GM18858 (cell line): ENCODE results near the gene DACH1.
"Not testable (repeated sequence)": the region's sequence is repeated elsewhere in the genome, so short reads cannot be mapped to it uniquely, and the experiment has no call there.

Source experiments
- ATAC-seq: cut with Tn5 transposase; IDR thresholded peaks from one replicate; pipeline ENCODE4 v1.9.1; 2021; ENCODE audit not compliant: unreplicated experiment

DACH1 gene

DNA sequence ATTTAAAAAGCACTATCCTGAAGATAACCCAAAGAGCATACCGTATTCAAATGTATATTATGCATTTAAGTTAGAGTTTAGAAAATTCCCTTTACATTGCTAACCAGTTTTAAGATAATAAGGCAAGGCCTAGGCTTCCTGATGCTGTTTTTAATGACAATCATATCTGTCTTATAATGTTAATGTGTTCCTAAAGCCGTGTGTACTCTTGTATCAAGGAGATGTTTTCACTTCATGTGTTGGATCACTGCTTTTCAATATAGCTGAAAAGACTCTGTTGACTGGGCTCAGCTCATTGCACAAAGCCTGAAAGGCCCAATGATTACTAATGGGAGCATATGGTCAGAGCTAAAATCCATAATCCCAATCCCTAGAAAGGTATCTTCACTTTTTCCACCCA is 81.6 kb downstream of the DACH1 start:
- no peak for ATAC-seq

DNA sequence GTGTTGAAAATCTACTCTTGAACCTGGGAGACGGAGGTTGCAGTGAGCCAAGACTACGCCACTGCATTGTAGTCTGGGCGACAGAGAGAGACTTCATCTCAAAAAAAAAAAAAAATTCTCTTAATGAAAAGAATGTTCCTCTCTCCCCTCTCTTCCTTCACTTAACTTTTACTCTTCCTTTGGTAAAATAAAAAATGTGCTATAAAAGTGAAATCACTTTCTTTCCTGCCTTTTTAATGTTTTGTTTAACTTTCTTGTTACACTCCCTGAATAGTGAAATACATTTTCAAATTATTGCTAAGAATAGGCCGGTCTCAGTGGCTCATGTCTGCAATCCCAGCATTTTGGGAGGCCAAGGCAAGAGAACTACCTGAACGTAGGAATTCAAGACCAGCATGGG is 86.5 kb downstream of the DACH1 start:
- no peak for ATAC-seq

DNA sequence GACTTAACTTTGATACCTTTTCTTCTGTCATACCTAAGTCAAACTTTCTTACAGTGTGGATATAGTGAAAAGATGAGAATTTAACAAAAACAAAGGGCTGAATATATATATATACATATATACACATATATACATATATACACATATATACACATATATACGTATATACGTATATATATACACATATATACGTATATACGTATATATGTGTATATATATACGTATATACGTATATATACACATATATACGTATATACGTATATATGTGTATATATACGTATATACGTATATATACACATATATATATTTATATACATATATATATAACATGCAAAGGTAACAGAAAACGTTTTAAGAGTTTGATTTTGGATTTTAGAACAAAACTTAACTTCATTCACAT is 88.0 kb downstream of the DACH1 start:
- not testable (repeated sequence) for ATAC-seq

DNA sequence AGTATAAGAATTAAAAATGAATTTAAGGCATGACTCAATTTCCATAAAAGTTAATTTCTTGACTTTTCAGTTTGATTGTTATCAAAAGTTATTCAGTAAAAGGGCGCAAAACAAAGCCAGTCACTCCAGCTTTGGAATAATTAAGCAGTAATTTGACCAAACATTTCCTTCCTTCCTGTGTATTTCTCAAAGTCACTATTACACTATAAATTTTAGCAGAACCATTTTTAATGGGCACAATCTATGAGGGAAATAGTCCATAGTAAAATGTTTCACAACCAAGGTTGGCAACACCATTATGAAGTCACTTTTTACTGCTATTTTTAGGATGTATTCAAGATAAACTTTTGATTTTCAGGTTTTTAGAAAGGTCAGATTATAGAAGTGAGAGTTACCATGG is 91.0 kb downstream of the DACH1 start:
- no peak for ATAC-seq

DNA sequence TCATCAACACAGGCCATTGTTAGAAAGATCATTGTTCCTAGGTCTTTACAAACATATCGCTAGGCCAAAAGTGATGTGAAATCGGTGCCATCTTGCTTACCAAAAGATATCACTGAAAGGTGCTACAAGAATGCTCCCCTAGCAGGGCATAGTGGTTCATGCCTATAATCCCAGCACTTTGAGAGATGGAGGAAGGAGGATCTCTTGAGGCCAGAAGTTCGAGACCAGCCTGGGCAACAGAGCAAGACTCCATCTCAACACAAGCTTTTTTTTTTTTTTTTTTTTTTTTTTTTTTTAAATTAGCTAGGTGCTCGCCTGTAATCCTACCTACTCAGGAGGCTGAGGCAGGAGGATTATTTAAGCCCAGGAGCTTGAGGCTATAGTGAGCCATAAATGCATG is 92.1 kb downstream of the DACH1 start:
- ATAC-seq: no peak

DNA sequence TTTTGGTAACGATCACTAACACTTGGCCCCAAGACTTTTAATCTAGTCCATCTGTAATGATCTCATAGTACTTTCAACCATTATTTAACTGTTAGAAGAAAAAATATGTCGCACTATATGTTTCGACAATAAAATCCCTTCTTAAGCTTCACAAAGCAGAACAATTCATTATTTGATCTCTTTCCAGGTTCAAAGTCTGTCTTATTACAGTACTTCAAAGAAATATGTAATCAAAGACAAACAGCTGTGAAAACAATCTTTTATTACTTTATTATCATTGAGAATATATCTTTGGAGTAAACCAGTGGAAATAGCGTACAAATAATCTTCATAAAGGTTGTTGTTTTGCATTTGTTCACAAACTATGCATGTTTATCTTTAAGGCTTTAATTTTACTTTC is 93.5 kb downstream of the DACH1 start:
- no peak for ATAC-seq

DNA sequence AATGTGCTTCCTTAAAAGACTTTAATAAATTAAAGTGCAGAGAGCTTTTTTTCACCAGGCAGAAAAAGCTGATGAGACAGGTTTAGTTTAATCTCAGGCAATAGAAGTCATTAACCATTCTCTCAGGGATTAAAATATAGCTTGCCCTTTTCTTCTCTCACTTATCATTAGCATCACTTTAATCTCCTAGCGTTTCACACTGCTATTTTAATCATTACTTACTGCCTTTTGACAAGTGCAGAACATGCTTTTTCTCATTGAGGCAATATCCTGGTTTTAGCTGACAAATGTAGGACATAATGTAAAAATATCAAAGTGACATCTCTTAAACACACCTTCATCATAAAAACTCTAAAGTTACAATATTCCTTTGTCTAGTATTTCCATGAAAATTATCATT is 94.6 kb downstream of the DACH1 start:
- ATAC-seq: no peak

DNA sequence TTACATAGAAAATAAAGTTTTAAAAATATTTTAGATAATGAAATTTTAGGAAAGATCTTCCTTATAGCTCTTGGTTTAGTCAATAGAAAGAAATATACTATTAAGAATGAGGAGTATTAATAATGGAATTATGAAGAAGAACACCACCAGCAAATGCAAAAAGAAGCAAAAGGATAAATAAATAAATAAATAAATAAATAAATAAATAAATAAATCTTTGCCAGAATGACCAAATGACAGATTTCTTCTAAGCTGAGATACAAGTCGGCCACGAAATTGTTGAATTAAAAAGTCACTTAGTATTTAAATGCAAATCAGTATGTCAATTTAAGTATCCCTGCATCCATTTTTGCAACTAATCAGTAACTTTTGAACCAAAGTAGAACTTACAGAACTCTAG is 95.9 kb downstream of the DACH1 start:
- ATAC-seq: no peak

DNA sequence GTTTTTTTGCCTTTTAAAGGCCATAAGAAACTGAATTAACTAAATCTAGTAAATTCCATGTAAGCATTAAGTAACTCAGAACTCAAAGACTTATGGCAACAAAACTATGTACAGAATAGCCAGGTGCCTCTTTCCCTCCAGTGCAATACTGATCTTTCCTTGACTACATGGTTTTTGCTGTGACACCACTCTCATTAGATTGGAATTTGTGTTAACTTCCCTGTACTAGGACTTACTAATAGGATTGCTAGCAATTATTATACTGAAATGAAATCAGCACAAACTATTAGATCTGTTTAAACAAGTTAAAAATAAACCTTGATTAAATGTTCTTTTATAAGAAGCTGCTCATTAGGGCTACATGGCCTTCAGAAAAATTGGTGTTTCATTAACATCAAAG is 96.3 kb downstream of the DACH1 start:
- no peak for ATAC-seq

DNA sequence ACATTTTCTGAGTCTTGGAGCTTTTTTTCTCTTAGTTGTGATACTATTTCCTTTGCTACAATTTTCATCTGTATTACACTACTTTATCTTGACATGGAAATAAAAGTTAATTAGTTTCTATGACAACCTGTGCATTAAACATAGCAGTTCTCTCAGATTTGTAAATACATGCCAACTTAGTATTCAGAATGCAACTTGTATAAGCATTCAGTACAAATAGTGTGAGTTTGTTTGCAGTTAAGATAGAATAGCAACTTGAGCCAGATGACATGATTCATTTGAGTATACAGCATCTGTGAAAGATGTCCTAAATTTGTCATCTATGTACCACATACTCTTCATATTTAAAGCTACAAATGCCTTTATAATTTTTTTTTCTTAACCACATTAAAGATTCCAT is 98.1 kb downstream of the DACH1 start:
- no peak for ATAC-seq

DNA sequence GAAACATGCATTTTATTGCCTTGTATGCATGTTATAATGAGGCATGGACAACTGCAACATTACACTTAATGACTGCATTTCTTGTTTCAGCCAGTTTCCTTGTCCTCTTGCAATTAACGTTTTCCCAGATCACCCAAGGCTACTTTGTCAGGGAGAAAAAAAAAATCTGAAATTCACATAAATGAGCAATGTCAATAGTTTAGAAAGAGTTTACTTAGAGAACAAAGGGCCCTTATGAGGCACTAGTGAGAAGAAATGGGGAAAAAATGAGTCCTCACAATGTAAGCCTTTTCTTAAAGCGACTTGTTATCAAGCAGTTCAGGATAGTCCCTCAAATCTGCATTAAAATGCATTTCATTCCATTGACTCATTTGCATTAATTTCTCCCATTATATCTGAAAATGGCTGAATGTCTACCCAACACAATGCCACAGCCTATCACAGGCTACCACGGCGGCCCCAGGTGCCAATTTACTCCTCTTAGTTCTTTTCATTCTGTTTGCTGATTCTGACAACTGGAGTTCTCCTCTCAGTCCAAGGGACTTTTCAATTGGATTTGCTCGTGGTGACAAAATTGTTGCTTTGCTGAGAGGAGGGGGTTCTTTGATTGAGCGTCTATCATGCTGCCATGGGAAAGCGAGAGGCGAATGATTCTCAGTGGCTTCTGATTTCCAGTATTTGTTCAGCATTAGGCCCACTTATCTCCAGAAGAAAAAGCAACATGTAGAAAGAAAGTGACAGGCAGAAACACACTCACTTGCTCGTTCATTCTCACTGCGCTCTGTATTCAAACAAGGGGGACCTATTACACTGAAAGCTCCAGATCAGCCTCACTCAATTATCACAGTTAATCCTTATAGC is 107.1 kb downstream of the DACH1 start:
- no peak for ATAC-seq

DNA sequence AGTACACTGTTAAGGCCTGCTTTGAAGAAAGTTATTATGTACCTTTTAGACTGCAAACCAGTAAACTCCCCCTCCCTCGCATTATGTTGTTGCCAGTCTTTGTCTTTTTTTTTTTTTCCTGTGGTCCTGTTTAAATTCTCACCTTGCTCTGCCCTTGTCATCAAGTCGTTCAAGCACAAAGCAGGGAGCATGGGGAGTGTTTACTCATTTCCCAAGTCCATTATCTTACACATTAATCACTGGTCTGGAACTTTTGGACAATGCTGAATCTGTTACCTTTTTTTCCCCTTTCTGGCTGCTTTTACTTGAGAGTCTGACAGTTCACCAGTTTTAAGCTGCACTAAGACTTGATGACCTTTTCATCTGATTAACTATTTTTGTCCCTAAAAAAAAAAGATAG is 108.2 kb downstream of the DACH1 start:
- no peak for ATAC-seq

DNA sequence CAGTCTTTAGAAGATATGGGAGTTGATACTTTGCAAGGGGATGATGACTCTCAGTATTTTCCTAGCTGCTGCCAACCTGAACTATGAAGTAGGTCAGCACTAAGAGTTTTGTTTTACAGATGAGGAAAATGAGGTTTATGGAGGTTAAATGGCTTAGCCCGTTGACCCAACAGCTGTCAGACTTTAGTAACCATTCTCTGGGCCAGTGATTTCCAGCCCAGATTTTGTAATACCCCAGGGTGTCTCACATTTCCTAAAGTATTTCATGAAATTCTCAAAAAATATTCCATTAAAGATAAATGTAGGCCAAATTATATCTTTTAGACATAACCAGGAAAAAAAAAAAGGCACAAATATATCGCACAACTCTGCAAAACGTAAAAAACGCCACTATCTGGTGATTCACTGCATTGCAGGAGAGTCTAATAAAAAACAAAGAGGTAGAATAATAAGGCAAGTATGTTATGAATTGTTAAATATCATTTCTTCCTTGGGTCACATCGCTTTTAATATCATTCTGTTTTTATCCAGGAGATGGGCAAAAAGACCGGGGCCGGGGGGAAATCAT is 112.5 kb downstream of the DACH1 start:
- ATAC-seq: no peak

DNA sequence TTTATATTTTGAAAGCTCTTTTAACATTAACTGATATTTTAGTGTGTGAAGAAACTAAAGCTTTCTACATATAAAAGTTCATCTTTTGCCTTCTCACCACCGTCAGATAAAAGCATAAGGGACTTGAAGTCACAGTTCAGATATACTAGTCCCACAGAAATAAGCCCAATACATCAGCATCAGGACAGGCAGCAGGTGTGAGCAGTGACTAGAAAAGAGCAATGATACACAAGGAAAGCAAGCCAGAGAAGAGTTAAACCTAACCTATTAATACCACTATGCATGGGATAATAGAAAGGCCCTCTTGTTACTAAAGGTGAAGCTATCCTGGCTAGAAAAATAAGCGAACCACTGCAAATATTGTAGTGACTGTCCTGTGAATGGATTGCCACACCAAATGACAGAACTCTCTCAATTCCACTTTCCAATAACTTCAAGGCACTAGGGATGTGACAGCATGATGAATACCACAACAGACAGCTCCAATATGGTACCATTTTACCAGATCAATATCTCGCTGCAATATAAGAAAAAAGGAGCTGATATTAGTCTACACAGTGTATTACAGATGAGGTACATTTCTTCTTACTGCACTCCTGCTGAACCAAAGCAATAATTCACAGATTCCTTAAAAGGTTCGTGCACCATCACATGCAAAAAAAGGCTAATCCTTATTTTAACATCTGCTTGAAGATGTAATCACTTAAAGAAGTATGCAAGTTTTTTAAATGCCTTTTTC is 114.1 kb downstream of the DACH1 start:
- ATAC-seq: no peak

DNA sequence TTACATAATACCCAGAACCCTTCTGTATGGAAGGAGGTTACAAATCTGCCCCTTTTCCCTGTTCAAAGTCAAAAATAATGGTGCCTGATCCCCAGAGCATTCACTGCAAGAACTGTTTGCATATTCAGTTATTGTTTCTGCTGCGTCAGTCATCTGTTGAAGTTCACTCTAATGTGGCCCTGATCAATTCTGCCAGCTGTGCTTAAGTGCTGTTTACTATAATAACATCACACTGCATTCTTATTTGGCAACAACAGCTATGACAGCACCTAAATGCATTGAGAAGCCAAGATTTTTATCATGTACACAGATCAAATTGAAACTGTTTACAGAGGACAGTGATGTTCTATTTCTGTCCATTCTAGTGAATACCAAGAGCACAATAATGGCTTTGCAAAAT is 115.9 kb downstream of the DACH1 start:
- ATAC-seq: no peak

DNA sequence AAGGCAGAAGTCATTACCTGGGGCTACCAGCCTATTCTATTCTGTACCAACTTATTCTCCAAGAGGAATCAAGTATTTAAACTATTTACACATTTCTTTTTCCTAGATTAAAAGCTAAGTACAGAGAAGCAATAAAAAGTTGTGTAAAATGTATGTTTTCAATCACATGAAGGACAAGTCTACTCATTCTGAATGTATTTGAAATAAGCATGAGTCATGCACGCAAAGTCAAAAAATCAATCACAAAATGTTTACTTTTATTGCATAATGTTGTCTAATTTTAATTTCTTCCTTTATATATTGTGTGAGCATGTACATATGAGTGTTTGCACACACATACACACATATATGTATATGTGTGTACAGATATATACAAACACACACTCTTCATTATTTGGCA is 136.7 kb downstream of the DACH1 start:
- no peak for ATAC-seq

DNA sequence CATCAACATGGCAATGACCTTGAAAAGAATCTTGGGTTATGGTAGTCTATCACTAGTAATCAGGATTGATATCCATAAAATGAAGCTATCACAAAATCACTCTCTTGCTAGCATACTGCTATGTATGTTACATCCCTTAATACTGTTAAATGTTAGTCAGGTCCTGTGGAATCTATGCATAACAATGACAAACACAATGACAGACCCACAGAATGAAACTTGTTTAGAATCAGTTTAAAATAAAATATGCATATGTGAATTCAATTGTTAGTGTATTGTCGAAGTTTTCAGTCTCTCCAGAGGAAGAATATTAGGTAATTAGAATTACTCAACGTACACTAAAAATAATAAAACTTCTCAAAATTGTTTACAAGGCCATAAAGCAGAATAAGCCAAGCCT is 137.6 kb downstream of the DACH1 start:
- ATAC-seq: no peak

DNA sequence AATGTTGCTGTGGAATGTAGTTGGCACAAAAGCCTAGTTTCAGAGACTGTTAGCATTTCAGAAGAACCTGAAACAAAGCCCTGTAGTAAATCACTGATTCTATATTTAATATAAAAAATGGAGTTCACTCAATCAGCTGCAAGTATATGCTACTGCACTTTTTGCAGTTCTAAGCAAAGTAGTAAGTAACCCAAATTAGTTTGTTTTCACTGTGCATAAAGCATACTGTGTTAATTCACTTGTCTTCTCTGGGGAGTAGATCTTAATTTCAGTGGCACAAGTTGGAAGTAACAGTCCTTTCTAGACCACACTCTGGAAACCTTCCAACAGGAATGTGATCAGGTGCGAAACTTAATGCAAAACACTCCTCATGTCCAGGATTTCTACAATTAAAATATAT is 139.3 kb downstream of the DACH1 start:
- ATAC-seq: no peak

DNA sequence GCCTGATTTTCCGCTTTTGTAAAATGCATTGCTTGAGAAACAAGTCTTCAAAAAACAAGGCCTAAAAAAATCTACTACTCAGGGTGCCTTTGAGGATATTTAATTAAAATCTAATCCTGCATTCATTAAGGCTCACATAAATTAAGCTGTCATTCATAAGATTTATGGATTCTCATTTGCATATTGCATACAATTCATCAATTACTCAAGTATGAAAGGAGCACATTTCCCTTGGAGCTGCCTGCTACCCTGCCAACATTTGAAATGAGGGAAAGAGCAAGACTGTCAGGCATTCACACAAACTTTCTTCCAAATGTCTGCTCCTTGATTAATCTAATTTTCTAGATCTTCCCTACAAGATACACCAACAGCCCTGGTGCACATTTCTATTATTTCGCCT is 140.0 kb downstream of the DACH1 start:
- ATAC-seq: no peak

DNA sequence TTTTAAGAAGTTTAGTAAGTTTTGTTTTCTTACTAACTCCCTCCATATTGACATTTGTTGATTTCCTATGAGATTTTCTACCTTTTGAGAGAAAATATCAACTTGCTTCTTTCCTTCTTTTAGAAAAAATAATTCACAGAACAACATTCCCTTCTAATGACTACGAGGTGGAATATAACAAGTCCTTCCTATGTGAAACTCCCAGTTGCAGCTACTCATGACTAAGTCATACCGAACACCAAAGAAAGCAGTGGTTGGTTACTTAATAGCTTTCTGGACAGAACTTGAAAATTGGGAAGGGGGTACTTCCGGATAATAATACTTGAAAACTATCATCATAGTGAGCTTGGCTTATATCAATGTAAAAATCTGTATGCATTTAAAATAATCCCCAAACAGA is 144.8 kb downstream of the DACH1 start:
- no peak for ATAC-seq

DNA sequence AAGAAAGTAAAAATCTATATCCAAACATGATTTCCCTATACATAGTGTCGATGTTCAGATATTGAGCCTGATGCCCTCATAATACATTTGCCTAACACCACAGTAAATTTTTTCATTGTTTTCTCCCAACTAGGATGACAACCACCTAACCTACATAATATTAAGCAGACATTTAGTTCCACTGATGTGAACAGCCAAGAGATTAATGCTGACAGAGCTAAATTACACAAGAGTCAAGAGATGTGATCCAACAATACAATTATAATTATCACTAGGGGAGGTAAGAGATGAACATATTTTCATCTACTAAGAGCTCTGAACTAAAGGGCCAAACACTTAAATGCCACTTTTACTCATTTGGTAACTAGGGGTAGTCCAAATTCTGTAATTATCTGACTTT is 145.9 kb downstream of the DACH1 start:
- ATAC-seq: no peak

DNA sequence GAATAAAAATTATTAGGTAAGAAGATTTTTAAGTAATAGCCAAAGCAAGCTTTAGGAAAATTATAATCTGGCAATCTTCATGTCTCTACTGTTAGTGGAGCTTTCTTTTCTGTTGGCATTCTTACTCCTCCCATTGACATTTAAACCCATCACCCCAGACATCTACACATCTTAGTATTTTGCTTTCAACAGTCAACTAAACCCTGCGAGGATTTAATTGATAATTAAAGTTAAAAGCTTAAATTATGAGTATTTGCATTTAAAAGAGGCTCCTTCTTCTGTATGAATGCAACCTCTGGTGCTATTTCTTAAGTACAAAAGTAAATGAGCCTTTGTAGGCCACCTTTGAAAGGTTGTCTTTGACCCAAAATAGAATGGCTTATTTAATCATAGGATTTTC is 148.1 kb downstream of the DACH1 start:
- no peak for ATAC-seq
